ENCODE measurements around the gene IMPA2. TPM values are rescaled to one million over a fixed set of nuclear protein-coding genes. Genes with fewer than 3 reads are reported as not detected.
"Not testable (repeated sequence)": the region's sequence is repeated elsewhere in the genome, so short reads cannot be mapped to it uniquely, and the experiment has no call there.

Gene IMPA2
- total and polyA plus RNA-seq, 10 of the 15 experiments (the other 5 are each of a cell fraction or from before 2014, with no cell fraction given) = 0.24 to 21.0 (median 11.4) TPM

DNA sequence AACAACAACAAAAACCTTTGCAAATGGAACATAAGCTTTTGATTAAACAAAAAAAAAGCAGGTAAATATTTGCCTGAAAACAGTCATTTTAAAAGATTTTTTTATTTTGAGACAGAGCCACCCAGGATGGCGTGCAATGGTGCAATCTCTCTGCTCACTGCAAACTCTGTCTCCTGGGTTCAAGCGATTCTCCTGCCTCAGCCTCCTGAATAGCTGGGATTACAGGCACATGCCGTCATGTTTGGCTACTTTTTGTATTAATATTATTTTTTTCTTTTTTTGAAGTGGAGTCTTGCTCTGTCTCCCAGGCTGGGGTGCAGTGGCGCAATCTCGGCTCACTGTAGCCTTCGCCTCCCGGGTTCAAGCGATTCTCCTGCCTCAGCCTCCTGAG, 10.5 kb upstream of the IMPA2 start:
- H3K27ac ChIP-seq (ENCODE audit: control insufficient read depth, insufficient read depth); H3K27me3 ChIP-seq (replicated peaks in 1 of 2; ENCODE audit: control insufficient read depth in 2 of 2, insufficient read depth in 2 of 2, low read length in 1 of 2); H3K4me1 ChIP-seq (ENCODE audit: control insufficient read depth, insufficient read depth, low read length); H2AFZ ChIP-seq (ENCODE audit: control insufficient read depth, low read depth, low read length); H3K36me3 ChIP-seq (ENCODE audit: control insufficient read depth in 2 of 2, insufficient read depth in 2 of 2, low read length in 1 of 2); H3K79me2 ChIP-seq (ENCODE audit: control insufficient read depth, insufficient read depth, low read length); RAD21 ChIA-PET (ENCODE audit: unreplicated experiment); FAIRE-seq; CTCF ChIA-PET; DNase-seq (ENCODE audit: low read depth, low spot score); ATAC-seq; H3K4me3 ChIP-seq; in situ Hi-C loops (cut with MboI); H3K4me2 ChIP-seq (ENCODE audit: control insufficient read depth, insufficient read depth); H3K9me3 ChIP-seq (replicated peaks; ENCODE audit: control insufficient read depth, insufficient read depth, low read length); H4K20me1 ChIP-seq (ENCODE audit: control insufficient read depth, insufficient read depth); intact Hi-C loops (cut with micrococcal nuclease; ENCODE audit: unreplicated experiment); BruUV-seq (replicated peaks); SMC1A ChIA-PET (ENCODE audit: uncharacterized antibody, unreplicated experiment); H3K9ac ChIP-seq (ENCODE audit: control insufficient read depth, insufficient read depth, low read length); POLR2A ChIA-PET: not testable (repeated sequence)
- WGBS (ENCODE audit: insufficient coverage, insufficient replicate concordance, low lambda C conversion rate, missing lambda C conversion rate) = 91% methylated on average over 8 of the region's 8 CpGs

DNA sequence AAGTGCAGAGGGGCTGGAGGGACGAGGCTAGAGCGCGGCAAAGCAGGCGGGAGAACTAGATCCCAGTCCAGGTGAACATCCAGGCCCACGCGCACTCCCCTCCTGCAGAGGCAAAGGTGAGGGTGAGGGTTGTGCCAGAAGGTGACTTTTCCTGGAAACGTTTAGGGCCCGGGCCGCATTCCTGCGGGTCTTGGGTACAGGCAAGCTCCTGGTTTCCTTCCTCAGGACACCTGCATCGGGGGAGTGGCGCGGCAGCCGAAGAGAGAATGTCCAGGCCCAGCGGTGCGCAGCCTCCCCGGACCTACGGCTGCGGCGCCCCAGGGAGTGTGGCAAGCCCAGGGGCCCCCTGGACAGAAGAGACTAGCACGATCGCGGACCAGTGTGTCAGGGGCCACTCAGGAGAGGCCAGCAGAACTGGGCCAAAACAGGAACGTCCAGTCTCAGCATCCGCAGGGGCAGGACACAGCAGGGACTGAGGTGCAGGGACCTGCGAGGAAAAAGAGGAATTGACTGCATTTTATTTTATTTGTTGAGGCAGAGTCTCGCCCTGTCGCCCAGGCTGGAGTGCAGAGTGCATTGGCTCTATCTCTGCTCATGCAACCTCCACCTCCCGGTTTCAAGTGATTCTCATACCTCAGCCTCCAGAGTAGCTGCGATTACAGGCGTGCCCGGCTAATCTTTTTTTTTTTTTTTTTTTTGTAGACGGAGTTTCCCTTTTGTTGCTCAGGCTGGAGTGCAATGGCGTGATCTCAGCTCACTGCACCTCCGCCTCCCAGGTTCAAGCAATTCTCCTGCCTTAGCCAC, 8.7 kb upstream of the IMPA2 start:
- no peak overlapping the region for H2AFZ ChIP-seq (ENCODE audit: control insufficient read depth, low read depth, low read length)
- CTCF ChIA-PET = no interaction called here
- BruUV-seq (replicated peaks) = no TSS peak
- no peak for DNase-seq (ENCODE audit: low read depth, low spot score)
- no peaks in the 10 kb centered on the region for H3K9me3 ChIP-seq (replicated peaks; ENCODE audit: control insufficient read depth, insufficient read depth, low read length)
- no peaks in the 10 kb centered on the region for H3K79me2 ChIP-seq (ENCODE audit: control insufficient read depth, insufficient read depth, low read length)
- RAD21 ChIA-PET (ENCODE audit: unreplicated experiment) = no interaction called here
- no peak overlapping the region for H3K9ac ChIP-seq (ENCODE audit: control insufficient read depth, insufficient read depth, low read length)
- SMC1A ChIA-PET (ENCODE audit: uncharacterized antibody, unreplicated experiment) = no interaction called here
- no peaks in the 10 kb centered on the region for H3K27me3 ChIP-seq (replicated peaks in 1 of 2; ENCODE audit: control insufficient read depth in 2 of 2, insufficient read depth in 2 of 2, low read length in 1 of 2)
- intact Hi-C loops (cut with micrococcal nuclease; ENCODE audit: unreplicated experiment) = no loop called here
- no peak for FAIRE-seq
- WGBS (ENCODE audit: insufficient coverage, insufficient replicate concordance, low lambda C conversion rate, missing lambda C conversion rate) = 78% methylated on average over 34 of the region's 35 CpGs
- no peaks in the 10 kb centered on the region for H4K20me1 ChIP-seq (ENCODE audit: control insufficient read depth, insufficient read depth)
- no peaks in the 10 kb centered on the region for H3K4me1 ChIP-seq (ENCODE audit: control insufficient read depth, insufficient read depth, low read length)
- in situ Hi-C loops (cut with MboI) = no loop called here
- H3K4me3 ChIP-seq = no peak overlapping the region
- no peak overlapping the region for H3K27ac ChIP-seq (ENCODE audit: control insufficient read depth, insufficient read depth)
- TF ChIP-seq KLF5 (IDR thresholded peaks at IDR 0.05; ENCODE audit: partially characterized antibody) (no peak), STAT3 (IDR thresholded peaks at IDR 0.05; ENCODE audit: low read depth, low read length) (no peak), IKZF2 (IDR thresholded peaks at IDR 0.05) (no peak), FOXM1 (IDR thresholded peaks at IDR 0.05; ENCODE audit: low read depth, low read length) (no peak), ZNF217 (IDR thresholded peaks at IDR 0.05) (no peak), EZH2 (IDR thresholded peaks at IDR 0.05; ENCODE audit: borderline replicate concordance, control insufficient read depth, low read depth, low read length) (no peak), ZNF274 (IDR thresholded peaks at IDR 0.05; ENCODE audit: insufficient read depth, insufficient read length) (no peak), NR2C1 (IDR thresholded peaks at IDR 0.05) (no peak), NFXL1 (IDR thresholded peaks at IDR 0.05; ENCODE audit: borderline replicate concordance) (no peak), CBX3 (IDR thresholded peaks at IDR 0.05; ENCODE audit: borderline replicate concordance, low read depth) (no peak), BRCA1 (IDR thresholded peaks at IDR 0.05; ENCODE audit: low read depth, low read length) (no peak), CBFB (IDR thresholded peaks at IDR 0.05; ENCODE audit: low read depth) (no peak)
- TF ChIP-seq, protein P1, sequence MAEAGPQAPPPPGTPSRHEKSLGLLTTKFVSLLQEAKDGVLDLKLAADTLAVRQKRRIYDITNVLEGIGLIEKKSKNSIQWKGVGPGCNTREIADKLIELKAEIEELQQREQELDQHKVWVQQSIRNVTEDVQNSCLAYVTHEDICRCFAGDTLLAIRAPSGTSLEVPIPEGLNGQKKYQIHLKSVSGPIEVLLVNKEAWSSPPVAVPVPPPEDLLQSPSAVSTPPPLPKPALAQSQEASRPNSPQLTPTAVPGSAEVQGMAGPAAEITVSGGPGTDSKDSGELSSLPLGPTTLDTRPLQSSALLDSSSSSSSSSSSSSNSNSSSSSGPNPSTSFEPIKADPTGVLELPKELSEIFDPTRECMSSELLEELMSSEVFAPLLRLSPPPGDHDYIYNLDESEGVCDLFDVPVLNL (IDR thresholded peaks at IDR 0.05; ENCODE audit: low read depth, low read length) = no peak
- TF ChIP-seq, protein P2, sequence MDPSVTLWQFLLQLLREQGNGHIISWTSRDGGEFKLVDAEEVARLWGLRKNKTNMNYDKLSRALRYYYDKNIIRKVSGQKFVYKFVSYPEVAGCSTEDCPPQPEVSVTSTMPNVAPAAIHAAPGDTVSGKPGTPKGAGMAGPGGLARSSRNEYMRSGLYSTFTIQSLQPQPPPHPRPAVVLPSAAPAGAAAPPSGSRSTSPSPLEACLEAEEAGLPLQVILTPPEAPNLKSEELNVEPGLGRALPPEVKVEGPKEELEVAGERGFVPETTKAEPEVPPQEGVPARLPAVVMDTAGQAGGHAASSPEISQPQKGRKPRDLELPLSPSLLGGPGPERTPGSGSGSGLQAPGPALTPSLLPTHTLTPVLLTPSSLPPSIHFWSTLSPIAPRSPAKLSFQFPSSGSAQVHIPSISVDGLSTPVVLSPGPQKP (IDR thresholded peaks at IDR 0.05; ENCODE audit: low read depth, low read length) = no peak
- H3K36me3 ChIP-seq (ENCODE audit: control insufficient read depth in 2 of 2, insufficient read depth in 2 of 2, low read length in 1 of 2) = no peaks in the 10 kb centered on the region
- ATAC-seq = peak; percentile 53
- POLR2A ChIA-PET = no interaction called here
- no peak overlapping the region for H3K4me2 ChIP-seq (ENCODE audit: control insufficient read depth, insufficient read depth)

Data from GM12878 (cell line).